ES-I3 (cell line): Measurements from ENCODE around the gene ZNF418.
A peak's percentile ranks its signal among the peaks of the same experiment; 100 is the strongest.
"Not testable (repeated sequence)": the region's sequence is repeated elsewhere in the genome, so short reads cannot be mapped to it uniquely, and the experiment has no call there.

Experiments
- H3K36me3 ChIP-seq: 2 replicates; pipeline ENCODE4 v1.6.1; 2013; ENCODE audit warnings: mild to moderate bottlenecking, low read length, control low read depth, moderate library complexity; ENCODE audit not compliant: insufficient read depth
- H3K4me1 ChIP-seq: 2 replicates; pipeline ENCODE4 v1.6.1; 2013; ENCODE audit warnings: mild to moderate bottlenecking, control low read depth, low read length; ENCODE audit not compliant: insufficient read depth
- H3K9ac ChIP-seq: 2 replicates; pipeline ENCODE4 v1.6.1; 2013; ENCODE audit warnings: low read depth, mild to moderate bottlenecking, low read length, moderate library complexity
- H3K9me3 ChIP-seq: 2 replicates; pipeline ENCODE4 v1.6.1; 2013; ENCODE audit warnings: mild to moderate bottlenecking, low read length, moderate library complexity; ENCODE audit not compliant: control insufficient read depth, insufficient read depth

The ZNF418 gene

GRCh38 chr19:57916168-57916995, 18.8 kb downstream of the ZNF418 start, which contains the start of gene ZNF417:
TSS of gene ZNF417 (minus strand) at chr19:57916592. CDS start at chr19:57916411, 181 bp downstream.
- peak within 1 kb of the TSS; percentile 82 for H3K9ac ChIP-seq
- H3K9me3 ChIP-seq, H3K36me3 ChIP-seq, H3K4me1 ChIP-seq: not testable (repeated sequence)

- H3K9me3 ChIP-seq, result no peaks in the 10 kb centered on the region
These were observed 20.7 kb downstream of the ZNF418 start for GRCh38 chr19:57914531-57914930.

GRCh38 chr19:57907394-57907793, 27.8 kb downstream of the ZNF418 start:
- H3K4me1 ChIP-seq, result no peaks in the 10 kb centered on the region
- H3K36me3 ChIP-seq, result peaks cover 10% of the 10 kb centered on the region
- no peak overlapping the region for H3K9ac ChIP-seq
- no peaks in the 10 kb centered on the region for H3K9me3 ChIP-seq

More at GRCh38 chr19:57914531-57914930, 20.7 kb downstream of the ZNF418 start:
- Histone ChIP-seq H3K9ac (no peak overlapping the region), H3K36me3 (0 out of 2 replicates have a peak, but pooled peaks cover 6% of the 10 kb centered on the region), H3K4me1 (no peaks in the 10 kb centered on the region)

- Histone ChIP-seq H3K9me3 (no peaks in the 10 kb centered on the region), H3K9ac (no peak overlapping the region)
These were observed 29.9 kb downstream of the ZNF418 start for GRCh38 chr19:57905258-57905657.

GRCh38 chr19:57903618-57904184, 31.5 kb downstream of the ZNF418 start:
- Histone ChIP-seq H3K9me3 (no peaks in the 10 kb centered on the region), H3K36me3 (peaks cover 5% of the 10 kb centered on the region), H3K4me1 (no peaks in the 10 kb centered on the region), H3K9ac (no peak overlapping the region)

More at GRCh38 chr19:57905258-57905657, 29.9 kb downstream of the ZNF418 start:
- Histone ChIP-seq H3K36me3 (peaks cover 5% of the 10 kb centered on the region), H3K4me1 (no peaks in the 10 kb centered on the region)

GRCh38 chr19:57900311-57900710, 34.9 kb downstream of the ZNF418 start:
- no peaks in the 10 kb centered on the region for H3K36me3 ChIP-seq
- no peak overlapping the region for H3K9ac ChIP-seq
- H3K4me1 ChIP-seq, result no peaks in the 10 kb centered on the region
- H3K9me3 ChIP-seq, result no peaks in the 10 kb centered on the region

GRCh38 chr19:57890706-57891105, 44.5 kb downstream of the ZNF418 start:
- not testable (repeated sequence) for H3K36me3 ChIP-seq, H3K4me1 ChIP-seq, H3K9ac ChIP-seq, H3K9me3 ChIP-seq

- Histone ChIP-seq H3K36me3 (peaks cover 9% of the 10 kb centered on the region), H3K9me3 (peaks cover 14% of the 10 kb centered on the region; the same call in 1 of the 2 replicates), H3K4me1 (no peaks in the 10 kb centered on the region; the same call in 1 of the 2 replicates), H3K9ac (peak within 1 kb of the TSS; percentile 75)
These were observed 46.5 kb downstream of the ZNF418 start, which contains the start of gene ZNF814 for GRCh38 chr19:57888560-57889231. TSS of gene ZNF814 (minus strand) at chr19:57889037. CDS start at chr19:57888802, 235 bp downstream.

- Histone ChIP-seq H3K9me3 (peaks cover 14% of the 10 kb centered on the region; the same call in 1 of the 2 replicates), H3K36me3 (peaks cover 9% of the 10 kb centered on the region), H3K4me1 (no peaks in the 10 kb centered on the region; the same call in 1 of the 2 replicates), H3K9ac (peak overlapping the region; percentile 75)
These were observed 47.1 kb downstream of the ZNF418 start for GRCh38 chr19:57888107-57888559.

GRCh38 chr19:57887195-57887941, 47.8 kb downstream of the ZNF418 start:
- Histone ChIP-seq H3K9ac (peak overlapping the region; percentile 75), H3K9me3 (peaks cover 14% of the 10 kb centered on the region; the same call in 1 of the 2 replicates), H3K36me3 (peaks cover 9% of the 10 kb centered on the region), H3K4me1 (no peaks in the 10 kb centered on the region; the same call in 1 of the 2 replicates)

GRCh38 chr19:57886046-57886445, 49.2 kb downstream of the ZNF418 start:
- H3K9me3 ChIP-seq, result peaks cover 14% of the 10 kb centered on the region; the same call in 1 of the 2 replicates
- H3K4me1 ChIP-seq, result no peaks in the 10 kb centered on the region; the same call in 1 of the 2 replicates
- peaks cover 9% of the 10 kb centered on the region for H3K36me3 ChIP-seq
- H3K9ac ChIP-seq, result no peak overlapping the region

- Histone ChIP-seq H3K36me3 (peaks cover 62% of the 10 kb centered on the region), H3K9me3 (peaks cover 44% of the 10 kb centered on the region)
- not testable (repeated sequence) for H3K9ac ChIP-seq, H3K4me1 ChIP-seq
These were observed 61.1 kb downstream of the ZNF418 start for GRCh38 chr19:57873883-57874799.

- H3K36me3 ChIP-seq, result peaks cover 52% of the 10 kb centered on the region
- H3K9ac ChIP-seq, result no peak overlapping the region
- no peaks in the 10 kb centered on the region for H3K4me1 ChIP-seq
- peaks cover 44% of the 10 kb centered on the region for H3K9me3 ChIP-seq
These were observed 62.8 kb downstream of the ZNF418 start for GRCh38 chr19:57872450-57872849.
